Smooth muscle cell (in vitro differentiated cells): ENCODE data around the gene EDA. TPM values are rescaled to one million over a fixed set of nuclear protein-coding genes. Genes with fewer than 3 reads are reported as not detected.

Experiments used
- DNase-seq: peaks from one replicate; lab custom pipeline; 2025; ENCODE audit not compliant: unreplicated experiment; lab: John Stamatoyannopoulos, UW
- H2AFZ ChIP-seq: fragments of 200-600 bp; sonication (generic); 2 replicates; pipeline ENCODE4 v1.6.0; 2016; ENCODE audit warnings: antibody characterized with exemption, low read depth, mild to moderate bottlenecking
- H3F3A ChIP-seq: fragments of 200-600 bp; sonication (generic); 2 replicates; pipeline ENCODE4 v1.6.0; 2017; ENCODE audit warnings: antibody characterized with exemption, low read depth
- H3K27ac ChIP-seq: fragments of 200-600 bp; sonication (generic); 2 replicates; pipeline ENCODE4 v1.5.1; 2016; ENCODE audit warnings: low read depth, mild to moderate bottlenecking
- H3K27me3 ChIP-seq: fragments of 200-600 bp; sonication (generic); 2 replicates; pipeline ENCODE4 v1.6.1; 2016; ENCODE audit warnings: low read depth, mild to moderate bottlenecking
- H3K36me3 ChIP-seq: fragments of 200-600 bp; sonication (generic); 2 replicates; pipeline ENCODE4 v1.5.1; 2016; ENCODE audit warnings: low read depth
- H3K4me1 ChIP-seq: fragments of 200-600 bp; sonication (generic); 2 replicates; pipeline ENCODE4 v1.5.1; 2016; ENCODE audit warnings: low read depth
- H3K4me2 ChIP-seq: fragments of 200-600 bp; sonication (generic); 2 replicates; pipeline ENCODE4 v1.6.0; 2016; ENCODE audit warnings: mild to moderate bottlenecking
- H3K4me3 ChIP-seq: fragments of 200-600 bp; sonication (generic); 2 replicates; pipeline ENCODE4 v1.5.1; 2016; ENCODE audit warnings: mild to moderate bottlenecking
- H3K79me2 ChIP-seq: fragments of 200-600 bp; sonication (generic); 2 replicates; pipeline ENCODE4 v1.6.0; 2016; ENCODE audit warnings: low read depth, mild to moderate bottlenecking
- H3K9ac ChIP-seq: fragments of 200-600 bp; sonication (generic); 2 replicates; pipeline ENCODE4 v1.6.0; 2016; ENCODE audit warnings: low read depth
- H3K9me3 ChIP-seq: fragments of 200-600 bp; sonication (generic); replicated peaks from 2 replicates; pipeline ENCODE4 v1.5.1; 2016; ENCODE audit warnings: low read depth
- H4K20me1 ChIP-seq: fragments of 200-600 bp; sonication (generic); 2 replicates; pipeline ENCODE4 v1.6.0; 2016; ENCODE audit warnings: low read depth
- CTCF ChIP-seq: fragments of 200-600 bp; sonication (generic); IDR thresholded peaks from 2 replicates; pipeline ENCODE4 v1.5.1; 2017; ENCODE audit warnings: borderline replicate concordance, mild to moderate bottlenecking, antibody characterized with exemption; ENCODE audit not compliant: insufficient read depth, poor library complexity, severe bottlenecking
- WGBS: methylation state at CpG from one replicate; pipeline ENCODE4 v1.1.7; 2016; ENCODE audit warnings: low lambda C conversion rate; 5-methylcytosine and 5-hydroxymethylcytosine counted together
- polyA plus RNA-seq: library from polyadenylated mRNA; unstranded; fragments of >200 nt; fragmentation: Nextera tagmentation; extraction: Ambion mirVana; gene quantifications from 2 replicates; pipeline ENCODE4 v1.2.1, GENCODE V29; 2016
- total RNA-seq: library from RNA; depleted of rRNA; stranded (reverse); fragments of >200 nt; gene quantifications from 2 replicates; pipeline ENCODE4 v1.2.3, GENCODE V29; 2014

EDA gene
- total and polyA plus RNA-seq, 2 experiments from 2014 or later, result 2.0 TPM; not detected in 1

DNA sequence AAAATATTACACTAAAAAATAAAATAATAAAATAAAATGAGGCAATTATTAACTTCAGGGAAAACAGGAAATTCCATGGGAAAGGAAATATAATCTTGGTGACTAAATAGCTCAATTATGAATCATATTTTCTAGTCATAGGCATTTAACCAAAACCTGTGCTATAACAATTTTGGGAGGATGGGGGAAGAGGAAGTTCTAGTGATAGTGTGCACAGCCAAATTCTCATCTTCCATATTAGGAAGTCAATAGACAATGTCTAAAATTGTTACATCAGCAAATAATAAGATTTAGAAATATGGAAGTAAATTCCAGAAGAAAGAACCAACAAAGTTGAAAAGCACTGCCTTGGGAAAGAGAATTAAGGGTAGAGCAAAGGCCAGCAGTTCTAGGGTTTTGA lies 431.1 kb downstream of the EDA start:
- H4K20me1 ChIP-seq, result no peaks in the 10 kb centered on the region
- no peak overlapping the region for H3K9ac ChIP-seq
- no peak overlapping the region for H2AFZ ChIP-seq
- H3K4me1 ChIP-seq, result no peaks in the 10 kb centered on the region
- no peaks in the 10 kb centered on the region for H3K79me2 ChIP-seq
- no peaks in the 10 kb centered on the region for H3F3A ChIP-seq
- no peaks in the 10 kb centered on the region for H3K36me3 ChIP-seq
- DNase-seq, result no peak
- no peaks in the 10 kb centered on the region for H3K27me3 ChIP-seq
- H3K4me3 ChIP-seq, result no peak overlapping the region
- H3K9me3 ChIP-seq, result no peaks in the 10 kb centered on the region
- H3K4me2 ChIP-seq, result no peak overlapping the region
- no peak overlapping the region for H3K27ac ChIP-seq
- no peak for TF ChIP-seq CTCF

GRCh38 chrX:70049406-70049805 lies 433.5 kb downstream of the EDA start:
- Histone ChIP-seq H3K36me3 (no peaks in the 10 kb centered on the region), H3K4me2 (no peak overlapping the region), H3K9me3 (no peaks in the 10 kb centered on the region), H3K9ac (no peak overlapping the region), H3K79me2 (no peaks in the 10 kb centered on the region), H4K20me1 (no peaks in the 10 kb centered on the region), H3F3A (no peaks in the 10 kb centered on the region), H3K27ac (no peak overlapping the region), H3K4me1 (no peaks in the 10 kb centered on the region), H3K27me3 (no peaks in the 10 kb centered on the region), H3K4me3 (no peak overlapping the region), H2AFZ (no peak overlapping the region)
- TF ChIP-seq CTCF, result no peak
- 64% methylated on average over 3 of the region's 3 CpGs for WGBS
- no peak for DNase-seq

DNA sequence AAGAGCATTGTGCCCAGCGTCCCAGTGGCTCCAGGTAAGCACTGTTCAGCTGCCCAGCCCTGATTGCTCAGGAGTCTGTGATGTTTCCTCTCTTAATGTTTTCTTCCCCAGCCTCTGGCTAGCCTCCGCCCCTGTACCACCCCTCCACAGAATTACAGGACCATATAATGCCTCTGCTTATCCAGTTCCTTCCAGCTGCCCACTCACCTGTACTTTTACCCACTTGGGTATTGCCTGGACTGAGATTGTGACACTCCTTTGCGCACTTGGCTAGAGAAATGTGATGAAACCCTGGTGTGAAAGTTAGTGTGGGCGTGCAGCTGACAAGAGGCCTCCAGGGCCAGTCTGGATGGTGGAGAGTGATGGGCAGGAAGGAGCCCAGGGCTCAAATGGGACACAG lies 434.0 kb downstream of the EDA start, which contains the start of gene AWAT2:
AWAT2 (minus strand) TSS at position 14 of the 400 bp plus-strand sequence; CDS start at position 8, 6 bp downstream.
- H3K9ac ChIP-seq, result no peak within 1 kb of the TSS
- H3K9me3 ChIP-seq, result no peaks in the 10 kb centered on the region
- H3K4me3 ChIP-seq, result no peak within 1 kb of the TSS
- H3K36me3 ChIP-seq, result no peaks in the 10 kb centered on the region
- no peak within 1 kb of the TSS for H3K4me2 ChIP-seq
- TF ChIP-seq CTCF, result no peak
- H3K27me3 ChIP-seq, result no peaks in the 10 kb centered on the region
- no peak within 1 kb of the TSS for H3K27ac ChIP-seq
- WGBS, result 72% methylated on average over 4 of the region's 4 CpGs
- no peaks in the 10 kb centered on the region for H4K20me1 ChIP-seq
- no peaks in the 10 kb centered on the region for H3K79me2 ChIP-seq
- no peak for DNase-seq
- no peaks in the 10 kb centered on the region for H3K4me1 ChIP-seq
- no peaks in the 10 kb centered on the region for H3F3A ChIP-seq
- H2AFZ ChIP-seq, result no peak within 1 kb of the TSS

- TF ChIP-seq CTCF, result no peak
- Histone ChIP-seq H3K27me3 (no peaks in the 10 kb centered on the region), H3F3A (no peaks in the 10 kb centered on the region), H3K36me3 (no peaks in the 10 kb centered on the region), H4K20me1 (no peaks in the 10 kb centered on the region), H2AFZ (no peak overlapping the region), H3K27ac (no peak overlapping the region), H3K4me2 (no peak overlapping the region), H3K9ac (no peak overlapping the region), H3K4me1 (no peaks in the 10 kb centered on the region), H3K4me3 (no peak overlapping the region), H3K9me3 (no peaks in the 10 kb centered on the region), H3K79me2 (no peaks in the 10 kb centered on the region)
- WGBS, result 76% methylated on average over 11 of the region's 11 CpGs
- no peak for DNase-seq
Observed at GRCh38 chrX:70052895-70053615, 437.1 kb downstream of the EDA start.
